ENCODE data around the gene STK17B.

The STK17B gene

GRCh38 chr2:196165016-196165415 lies 6.4 kb downstream of the STK17B start:
- ChIA-PET POLR2A (no interaction called here), CTCF (no interaction called here)
- Histone ChIP-seq H3K4me3 (ENCODE audit: low read depth, low read length) (no peak overlapping the region), H3K27ac (ENCODE audit: extremely low read depth, low read depth, low read length) (no peak overlapping the region), H3K4me1 (ENCODE audit: control insufficient read depth, insufficient read depth, low read length) (peaks cover 22% of the 10 kb centered on the region; the same call in 1 of the 2 replicates), H3K9me3 (ENCODE audit: control insufficient read depth, insufficient read depth, low read depth, low read length) (no peaks in the 10 kb centered on the region), H3K36me3 (ENCODE audit: control insufficient read depth in 2 of 2, insufficient read depth in 1 of 2, low read length in 2 of 2) (peaks cover 10 to 11% of the 10 kb centered on the region in 2 experiments)
- TF ChIP-seq ZFP3 (tag by site-specific recombination; IDR thresholded peaks at IDR 0.05; ENCODE audit: low read depth) (no peak), ATF2 (tag by site-specific recombination; IDR thresholded peaks at IDR 0.05; ENCODE audit: low read depth) (0 out of 2 replicates have a peak, but pooled peaks have one; percentile 23), PRDM10 (tag by site-specific recombination; IDR thresholded peaks at IDR 0.05) (0 out of 2 replicates have a peak, but pooled peaks have one; percentile 36), ZNF670 (tag by site-specific recombination; IDR thresholded peaks at IDR 0.05; ENCODE audit: low read depth) (no peak)

GRCh38 chr2:196163285-196163684 lies 8.1 kb downstream of the STK17B start:
- POLR2A ChIA-PET: no interaction called here
- no peak overlapping the region for H3K4me3 ChIP-seq (ENCODE audit: low read depth, low read length)
- peaks cover 11 to 14% of the 10 kb centered on the region in 2 experiments for H3K36me3 ChIP-seq (ENCODE audit: control insufficient read depth in 2 of 2, insufficient read depth in 1 of 2, low read length in 2 of 2)
- H3K9me3 ChIP-seq (ENCODE audit: control insufficient read depth, insufficient read depth, low read depth, low read length): no peaks in the 10 kb centered on the region
- CTCF ChIA-PET: interaction anchor here (0.6 to 1.2 kb wide), 5 partner anchors 21 to 290 kb away, joined by 3 to 5 read pairs (median 4); no protein-coding TSS in a partner anchor
- H3K27ac ChIP-seq (ENCODE audit: extremely low read depth, low read depth, low read length): no peak overlapping the region
- H3K4me1 ChIP-seq (ENCODE audit: control insufficient read depth, insufficient read depth, low read length): peaks cover 20% of the 10 kb centered on the region; the same call in 1 of the 2 replicates
- TF ChIP-seq ZEB2 (tag by site-specific recombination; IDR thresholded peaks at IDR 0.05) (no peak), ZNF140 (tag by site-specific recombination; IDR thresholded peaks at IDR 0.05) (no peak), ZFHX2 (tag by site-specific recombination; conservative IDR thresholded peaks at IDR 0.05) (no peak), ZBTB44 (tag by site-specific recombination; IDR thresholded peaks at IDR 0.05) (no peak), ZNF785 (tag by site-specific recombination; IDR thresholded peaks at IDR 0.05) (no peak), ZNF645 (tag by site-specific recombination; IDR thresholded peaks at IDR 0.05) (no peak), ZNF341 (tag by site-specific recombination; IDR thresholded peaks at IDR 0.05; ENCODE audit: low read depth) (no peak), HOXC10 (CRISPR knock-in tag; IDR thresholded peaks at IDR 0.05) (no peak), ZNF624 (tag by site-specific recombination; IDR thresholded peaks at IDR 0.05) (no peak), ZNF280D (tag by site-specific recombination; IDR thresholded peaks at IDR 0.05) (no peak), ZBTB11 (tag by site-specific recombination; conservative IDR thresholded peaks at IDR 0.05; ENCODE audit: low read depth) (no peak), ZNF132 (tag by site-specific recombination; IDR thresholded peaks at IDR 0.05; ENCODE audit: borderline replicate concordance) (no peak), ZBTB20 (tag by site-specific recombination; IDR thresholded peaks at IDR 0.05) (no peak)
